Panc1 (cell line): ENCODE data around the gene RFC2.

ENCODE experiments used
- CTCF ChIP-seq: fragments of 450-650 bp; IDR thresholded peaks from 2 replicates; pipeline ENCODE4 v1.5.1; 2017; ENCODE audit warnings: mild to moderate bottlenecking
- POLR2AphosphoS5 ChIP-seq: IDR thresholded peaks from 2 replicates; pipeline ENCODE4 v1.6.1; 2012; ENCODE audit warnings: mild to moderate bottlenecking, low read depth, low read length, moderate library complexity

- no peak for TF ChIP-seq CTCF
- no peak for TF ChIP-seq POLR2AphosphoS5
Observed at GRCh38 chr7:74181821-74182220, 72.4 kb downstream of the RFC2 start.
